K562 (cell line): ENCODE results near the gene DERL3. TPM values are rescaled to one million over a fixed set of nuclear protein-coding genes. Genes with fewer than 3 reads are reported as not detected.

Source experiments
- BCOR ChIP-seq: fragments of 450-650 bp; IDR thresholded peaks from 2 replicates; pipeline ENCODE4 v1.6.1; 2016
- GABPB2 ChIP-seq: fragments of 250-450 bp; sonication (Bioruptor Pico); conservative IDR thresholded peaks from 2 replicates; pipeline ENCODE4 v1.5.1; 2021; ENCODE audit warnings: mild to moderate bottlenecking
- RBM22 ChIP-seq: fragments of 200-400 bp; formaldehyde crosslinking; IDR thresholded peaks from 2 replicates; pipeline ENCODE4 v1.6.1; 2018; ENCODE audit warnings: low read length, low read depth; ENCODE audit not compliant: poor library complexity, severe bottlenecking
- U2AF2 ChIP-seq: fragments of 200-400 bp; formaldehyde crosslinking; optimal IDR thresholded peaks from 2 replicates; pipeline ENCODE3; 2017; ENCODE audit warnings: low read depth, mild to moderate bottlenecking, low read length
- ZNF436 ChIP-seq: fragments of 250-450, 450-650 bp; sonication (Bioruptor Pico); formaldehyde crosslinking; IDR thresholded peaks from 2 replicates; pipeline ENCODE4 v1.7.0; 2020; ENCODE audit warnings: mild to moderate bottlenecking
- ZNF764 ChIP-seq: fragments of 250-450 bp; sonication (Bioruptor Pico); IDR thresholded peaks from 2 replicates; pipeline ENCODE4 v1.4.0; 2020; ENCODE audit warnings: low read depth, mild to moderate bottlenecking, moderate library complexity
- polyA plus RNA-seq, 8 experiments: library from polyadenylated mRNA; depleted of rRNA in 4 of 8; stranded (reverse) in 5 of 8; unstranded in 3 of 8; fragments of >200 nt; fragmentation: Nextera tagmentation in 2 of 8; fragmentation: Illumina TruSeq in 1 of 8; extraction: Ambion mirVana in 2 of 8; extraction: Trizol in 1 of 8; gene quantifications; 2 replicates each; pipeline versions ENCODE4 v1.2.1 to v1.2.3, GENCODE V29; 2011 to 2014; ENCODE audit warnings: inconsistent platforms in 1 of 8, missing spikeins in 1 of 8
- total RNA-seq, 7 experiments: library from RNA; depleted of rRNA in 6 of 7; stranded (reverse); fragments of >200 nt in 6 of 7; fragmentation: Illumina TruSeq in 2 of 7; extraction: Trizol in 2 of 7; gene quantifications; 2 replicates each; pipeline versions ENCODE4 v1.2.1 to v1.2.3, GENCODE V29; 2011 to 2021; ENCODE audit warnings: low replicate concordance in 1 of 7
- TF ChIP-seq, protein P1 (sequence below): fragments of 450-650 bp; IDR thresholded peaks from one replicate; pipeline ENCODE4 v1.6.1; 2018; ENCODE audit warnings: mild to moderate bottlenecking, moderate library complexity; ENCODE audit not compliant: partially characterized antibody
- TF ChIP-seq, protein P2 (sequence below): sonication (generic); formaldehyde crosslinking; IDR thresholded peaks from 2 replicates; pipeline ENCODE4 v1.8.1; 2023; ENCODE audit warnings: mild to moderate bottlenecking, missing genetic modification reagents

The DERL3 gene
- total and polyA plus RNA-seq, 9 of the 15 experiments (the other 6 are each of a cell fraction or from before 2014, with no cell fraction given), result 1.3 to 12.4 (median 4.8) TPM

DNA sequence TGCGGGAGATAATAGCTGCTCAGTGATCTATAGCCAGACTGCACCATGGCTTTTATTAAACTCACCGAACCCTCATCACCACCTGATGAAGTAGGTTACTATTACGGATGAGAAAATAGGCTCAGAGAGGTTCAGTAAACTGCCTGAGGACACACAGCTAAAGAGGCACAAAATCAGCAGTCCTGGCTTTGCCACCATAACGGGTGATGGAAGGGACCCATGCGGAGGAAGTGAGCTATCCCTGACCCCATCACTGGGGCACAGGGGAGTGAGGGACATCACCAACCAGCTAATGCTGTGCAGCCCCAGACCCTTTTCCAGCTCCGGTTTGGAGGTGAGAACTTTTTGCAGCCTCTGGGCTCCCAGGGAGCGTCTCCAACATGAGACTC is 7.3 kb upstream of the DERL3 start (continued):
- no peak for TF ChIP-seq RBM22
- TF ChIP-seq, protein P1, sequence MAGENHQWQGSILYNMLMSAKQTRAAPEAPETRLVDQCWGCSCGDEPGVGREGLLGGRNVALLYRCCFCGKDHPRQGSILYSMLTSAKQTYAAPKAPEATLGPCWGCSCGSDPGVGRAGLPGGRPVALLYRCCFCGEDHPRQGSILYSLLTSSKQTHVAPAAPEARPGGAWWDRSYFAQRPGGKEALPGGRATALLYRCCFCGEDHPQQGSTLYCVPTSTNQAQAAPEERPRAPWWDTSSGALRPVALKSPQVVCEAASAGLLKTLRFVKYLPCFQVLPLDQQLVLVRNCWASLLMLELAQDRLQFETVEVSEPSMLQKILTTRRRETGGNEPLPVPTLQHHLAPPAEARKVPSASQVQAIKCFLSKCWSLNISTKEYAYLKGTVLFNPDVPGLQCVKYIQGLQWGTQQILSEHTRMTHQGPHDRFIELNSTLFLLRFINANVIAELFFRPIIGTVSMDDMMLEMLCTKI, result no peak
- TF ChIP-seq BCOR, result peak; percentile 79
- TF ChIP-seq GABPB2 (CRISPR knock-in tag), result no peak
- TF ChIP-seq, protein P2, sequence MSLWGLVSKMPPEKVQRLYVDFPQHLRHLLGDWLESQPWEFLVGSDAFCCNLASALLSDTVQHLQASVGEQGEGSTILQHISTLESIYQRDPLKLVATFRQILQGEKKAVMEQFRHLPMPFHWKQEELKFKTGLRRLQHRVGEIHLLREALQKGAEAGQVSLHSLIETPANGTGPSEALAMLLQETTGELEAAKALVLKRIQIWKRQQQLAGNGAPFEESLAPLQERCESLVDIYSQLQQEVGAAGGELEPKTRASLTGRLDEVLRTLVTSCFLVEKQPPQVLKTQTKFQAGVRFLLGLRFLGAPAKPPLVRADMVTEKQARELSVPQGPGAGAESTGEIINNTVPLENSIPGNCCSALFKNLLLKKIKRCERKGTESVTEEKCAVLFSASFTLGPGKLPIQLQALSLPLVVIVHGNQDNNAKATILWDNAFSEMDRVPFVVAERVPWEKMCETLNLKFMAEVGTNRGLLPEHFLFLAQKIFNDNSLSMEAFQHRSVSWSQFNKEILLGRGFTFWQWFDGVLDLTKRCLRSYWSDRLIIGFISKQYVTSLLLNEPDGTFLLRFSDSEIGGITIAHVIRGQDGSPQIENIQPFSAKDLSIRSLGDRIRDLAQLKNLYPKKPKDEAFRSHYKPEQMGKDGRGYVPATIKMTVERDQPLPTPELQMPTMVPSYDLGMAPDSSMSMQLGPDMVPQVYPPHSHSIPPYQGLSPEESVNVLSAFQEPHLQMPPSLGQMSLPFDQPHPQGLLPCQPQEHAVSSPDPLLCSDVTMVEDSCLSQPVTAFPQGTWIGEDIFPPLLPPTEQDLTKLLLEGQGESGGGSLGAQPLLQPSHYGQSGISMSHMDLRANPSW (CRISPR knock-in tag), result no peak
- no peak for TF ChIP-seq ZNF764 (CRISPR knock-in tag)
- no peak for TF ChIP-seq ZNF436 (CRISPR knock-in tag)
- TF ChIP-seq U2AF2, result no peak
